HG03558 (cell line): ENCODE data around the gene TDRD7.
"Not testable (repeated sequence)": the region's sequence is repeated elsewhere in the genome, so short reads cannot be mapped to it uniquely, and the experiment has no call there.

Experiments used
- ATAC-seq: cut with Tn5 transposase; IDR thresholded peaks from one replicate; pipeline ENCODE4 v1.9.1; 2021; ENCODE audit warnings: moderate number of reproducible peaks; ENCODE audit not compliant: unreplicated experiment; ENCODE audit errors: extremely low read depth

The TDRD7 gene

DNA sequence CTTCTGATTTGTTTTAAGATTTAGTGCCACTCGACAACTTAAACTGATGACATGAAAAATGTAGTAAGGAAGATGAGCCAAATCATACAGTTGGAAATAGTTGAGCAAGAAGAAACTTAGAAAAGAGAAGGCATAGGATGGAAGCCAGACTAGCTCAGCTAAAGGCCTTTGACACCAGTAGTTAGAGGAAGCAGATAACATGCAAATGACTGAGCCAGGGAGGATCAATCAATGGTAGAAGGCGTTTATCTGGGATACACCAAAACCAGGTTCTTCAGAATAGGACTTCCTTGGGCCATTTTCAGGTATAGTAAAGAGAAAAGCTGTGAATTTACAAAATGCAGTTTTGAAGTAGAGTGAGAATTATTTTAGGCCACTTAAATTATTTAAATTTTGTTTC is 3.2 kb downstream of the TDRD7 start:
- no peak for ATAC-seq

DNA sequence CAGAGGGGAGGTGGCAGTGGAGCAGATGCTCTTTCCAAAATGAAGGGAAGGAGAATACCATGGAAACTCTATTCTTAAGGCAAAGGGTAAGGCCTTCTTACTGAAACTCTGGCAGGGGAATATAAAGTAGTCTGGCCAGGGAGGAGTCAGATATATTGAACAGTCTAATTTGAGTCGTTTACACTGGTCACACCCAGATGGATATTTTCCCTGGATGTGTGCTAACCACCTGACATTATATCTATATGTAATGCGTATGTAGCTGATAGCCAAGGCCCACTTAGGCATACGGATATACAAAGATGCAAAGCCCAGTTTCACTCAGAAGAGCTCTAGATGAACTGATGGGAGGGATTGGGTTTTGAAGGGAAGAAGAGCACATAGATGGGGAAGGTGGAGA is 7.0 kb downstream of the TDRD7 start:
- ATAC-seq: no peak

DNA sequence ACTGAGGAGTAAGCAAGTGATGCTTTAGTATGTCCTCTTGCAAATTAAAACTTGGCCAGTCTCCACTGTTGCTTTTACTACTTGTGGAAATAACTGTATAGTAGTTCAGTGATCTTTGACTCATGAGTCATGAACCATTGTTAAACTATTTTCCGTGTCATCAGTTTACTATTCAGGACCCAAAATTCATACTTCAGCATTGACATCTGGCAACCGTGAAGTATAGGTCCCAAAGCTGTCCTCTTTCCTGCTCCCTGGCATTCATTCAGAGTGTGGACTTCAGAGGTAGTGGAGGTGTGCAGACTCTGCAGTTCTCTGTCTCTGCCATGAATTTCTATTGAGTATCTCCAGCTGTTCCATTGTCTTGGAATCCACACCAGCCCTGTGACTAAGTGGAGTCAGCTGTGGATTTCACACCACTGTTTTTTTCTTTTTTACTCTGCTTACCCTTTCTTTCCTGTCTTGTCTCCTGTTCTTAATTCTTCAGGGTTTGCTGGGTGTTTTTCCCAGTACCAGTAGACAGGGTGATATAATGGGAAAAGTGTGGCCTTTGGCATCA is 7.5 kb downstream of the TDRD7 start:
- ATAC-seq: no peak

DNA sequence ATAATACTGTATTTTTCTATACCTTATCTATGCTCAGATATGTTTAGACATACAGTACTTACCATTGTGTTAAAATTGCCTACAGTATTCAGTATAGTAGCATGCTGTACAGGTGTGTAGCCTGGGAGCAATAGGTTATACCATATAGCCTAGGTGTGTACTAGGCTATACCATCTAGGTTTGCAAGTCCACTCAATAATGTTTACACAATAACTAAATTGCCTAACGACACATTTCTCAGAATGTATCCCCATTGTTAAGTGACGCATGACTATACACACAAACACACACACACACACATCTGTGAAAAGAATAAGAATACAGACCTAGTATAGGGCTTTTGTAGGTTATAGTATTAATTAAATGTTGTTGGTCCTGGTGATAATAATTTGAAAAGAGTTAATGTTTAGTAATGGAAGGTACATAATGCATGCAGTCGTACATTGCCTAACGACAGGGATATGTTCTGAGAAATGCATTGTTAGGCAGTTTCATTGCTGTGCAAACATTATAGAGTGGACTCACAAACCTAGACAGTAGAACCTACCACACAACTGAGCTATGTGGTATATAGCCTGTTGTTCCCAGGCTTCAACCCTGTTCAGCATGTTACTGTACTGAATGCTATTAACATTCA is 13.6 kb downstream of the TDRD7 start:
- ATAC-seq: no peak

DNA sequence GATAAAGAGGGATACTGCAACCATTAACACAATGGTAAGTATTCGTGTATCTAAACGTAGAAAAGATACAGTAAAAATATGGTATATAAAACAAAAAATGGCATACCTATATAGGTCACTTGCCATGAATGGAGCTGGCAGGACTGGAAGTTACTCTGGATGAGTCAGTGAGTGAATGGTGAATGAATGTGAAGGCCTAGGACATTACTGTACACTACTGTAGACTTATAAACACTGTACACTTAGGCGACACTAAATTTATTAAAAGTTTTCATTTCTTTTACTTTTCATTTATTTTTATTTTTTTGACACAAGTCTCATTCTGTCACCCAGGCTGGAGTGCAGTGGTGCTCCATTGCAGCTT is 14.1 kb downstream of the TDRD7 start:
- no peak for ATAC-seq

DNA sequence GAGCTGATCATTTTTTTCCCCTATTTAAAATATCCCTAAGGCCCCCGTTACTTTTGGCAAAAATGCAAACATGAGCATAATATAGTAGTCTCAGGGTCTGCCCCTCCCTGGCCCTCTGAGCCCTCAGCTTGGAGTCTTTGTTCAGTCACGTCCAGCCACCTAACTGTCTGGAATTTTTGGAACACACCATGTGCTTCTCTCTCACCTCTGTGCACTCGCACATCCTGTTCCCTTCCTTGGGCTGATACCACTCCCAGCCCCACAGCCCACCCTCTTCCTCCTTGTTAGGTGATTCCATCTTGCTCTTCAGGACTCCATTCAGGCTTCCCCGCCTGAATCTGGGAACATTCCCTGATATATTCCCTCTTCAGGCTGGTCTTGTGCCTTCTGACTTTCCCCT is 16.0 kb downstream of the TDRD7 start:
- no peak for ATAC-seq

DNA sequence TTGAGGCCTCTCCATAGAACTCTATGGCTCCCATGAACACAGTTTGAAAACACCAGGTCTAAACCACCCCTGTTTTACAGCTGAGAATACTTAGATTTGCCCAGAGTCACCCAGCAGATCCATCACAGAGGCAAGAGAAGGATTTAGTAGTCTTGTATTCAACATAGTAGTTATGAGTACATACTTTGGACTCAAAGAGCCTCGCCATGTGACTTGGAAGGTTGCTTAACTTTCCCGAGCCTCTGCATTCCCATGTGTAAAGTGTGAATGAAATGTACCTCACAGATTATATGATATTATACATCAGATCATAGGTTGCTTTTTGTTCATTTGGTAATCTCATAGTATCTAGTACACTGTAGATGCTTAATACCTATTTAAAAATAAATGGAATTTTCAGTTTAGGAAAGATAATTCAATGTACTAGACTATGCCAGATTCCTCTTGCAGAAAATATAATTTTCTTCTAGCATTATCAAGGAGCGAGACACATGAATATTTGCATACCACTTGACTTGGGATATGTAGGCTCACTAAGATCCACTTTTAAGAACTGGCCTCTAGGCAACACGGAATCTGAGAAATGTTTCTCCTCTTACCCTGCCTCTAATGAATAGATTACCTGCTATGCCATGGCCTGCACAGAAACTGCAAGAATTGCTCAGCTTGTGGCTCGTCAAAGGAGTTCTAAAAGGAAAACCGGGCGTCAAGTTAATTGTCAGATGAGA is 18.6 kb downstream of the TDRD7 start:
- no peak for ATAC-seq

DNA sequence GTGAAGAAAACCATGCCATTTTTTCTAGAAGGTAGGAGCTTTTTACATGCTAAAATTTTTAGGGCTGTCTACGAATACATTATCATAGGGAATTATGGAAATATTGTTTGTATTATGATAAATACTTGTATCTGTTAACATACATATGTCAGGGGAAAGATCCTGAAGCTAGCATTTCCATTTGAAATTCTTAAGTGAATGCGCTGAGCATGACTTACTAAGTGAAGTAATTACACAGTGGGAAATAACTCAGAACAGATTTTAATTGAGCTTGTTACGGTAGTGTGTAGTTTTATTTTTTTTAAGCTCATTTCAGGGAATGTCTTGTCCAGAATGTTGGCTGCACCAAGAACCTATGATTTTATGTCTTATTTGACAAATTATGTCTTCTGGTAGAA is 19.1 kb downstream of the TDRD7 start:
- no peak for ATAC-seq

DNA sequence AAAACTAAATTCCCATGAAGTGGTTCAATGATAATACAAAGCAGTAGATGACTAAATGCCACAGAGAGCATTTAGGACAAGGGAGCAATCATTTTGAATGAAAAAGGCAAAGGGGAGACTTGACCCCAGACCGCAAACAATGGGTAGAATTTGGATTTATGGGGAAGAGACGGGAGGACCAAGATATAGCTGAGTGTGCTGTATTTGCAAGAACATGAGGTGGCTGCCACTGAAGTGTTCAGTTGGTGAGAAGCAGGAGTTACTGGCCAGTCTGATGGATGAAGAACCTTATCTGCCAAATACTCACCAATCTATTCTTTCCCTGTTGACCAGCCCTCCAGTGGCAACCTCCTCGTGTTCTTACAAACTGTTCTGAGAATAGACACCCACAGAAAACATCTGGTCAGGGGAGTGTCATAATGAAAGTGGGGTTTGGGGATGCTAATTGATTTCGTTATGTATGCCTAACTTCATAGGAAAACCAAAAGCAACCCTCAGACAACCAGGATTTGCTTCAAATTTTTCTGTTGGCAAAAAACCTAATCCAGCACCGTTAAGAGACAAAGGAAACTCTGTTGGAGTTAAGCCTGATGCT is 19.8 kb downstream of the TDRD7 start:
- no peak for ATAC-seq

DNA sequence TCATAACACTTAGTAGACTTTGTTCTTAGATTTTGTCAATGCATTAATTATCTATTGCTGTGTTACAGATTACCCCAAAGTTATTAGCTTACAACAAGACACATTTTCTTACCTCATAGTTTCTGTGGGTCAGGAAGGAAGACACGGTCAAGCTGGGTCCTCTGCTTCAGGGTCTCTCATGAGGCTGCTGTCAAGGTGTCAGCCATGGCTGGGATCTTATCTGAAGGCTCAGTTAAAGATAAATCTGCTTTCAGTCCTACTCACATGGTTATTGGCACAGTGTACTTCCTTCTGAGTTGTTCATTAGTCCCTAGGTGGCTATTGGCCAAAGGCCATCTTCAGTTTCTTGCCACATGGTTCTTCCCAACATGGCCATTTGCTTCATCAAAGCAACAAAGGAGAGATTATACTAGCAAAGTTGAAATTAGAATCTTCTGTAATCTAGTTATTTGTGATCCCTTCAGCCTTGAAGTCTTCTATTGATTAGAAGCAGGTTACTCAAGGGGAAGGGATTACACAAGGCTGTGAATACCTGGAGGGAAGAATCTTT is 25.2 kb downstream of the TDRD7 start:
- no peak for ATAC-seq

DNA sequence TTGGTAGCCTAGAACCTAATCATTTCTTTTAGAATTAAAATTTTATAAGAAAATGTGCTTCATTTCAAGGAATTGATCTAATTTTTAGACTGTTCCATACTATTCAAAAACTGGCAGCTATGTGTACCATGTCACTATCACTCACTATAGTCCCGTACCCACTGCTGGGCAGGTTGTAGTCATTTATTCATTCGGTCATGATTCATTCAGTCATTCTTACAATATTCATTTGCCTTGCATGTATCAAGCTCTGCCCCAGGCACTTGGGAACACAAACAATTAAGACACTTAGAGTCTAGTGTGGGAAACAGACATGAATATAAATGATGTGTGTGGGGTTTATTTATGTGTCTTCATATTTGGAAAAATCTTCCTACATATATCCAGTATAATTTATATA is 26.4 kb downstream of the TDRD7 start:
- no peak for ATAC-seq

DNA sequence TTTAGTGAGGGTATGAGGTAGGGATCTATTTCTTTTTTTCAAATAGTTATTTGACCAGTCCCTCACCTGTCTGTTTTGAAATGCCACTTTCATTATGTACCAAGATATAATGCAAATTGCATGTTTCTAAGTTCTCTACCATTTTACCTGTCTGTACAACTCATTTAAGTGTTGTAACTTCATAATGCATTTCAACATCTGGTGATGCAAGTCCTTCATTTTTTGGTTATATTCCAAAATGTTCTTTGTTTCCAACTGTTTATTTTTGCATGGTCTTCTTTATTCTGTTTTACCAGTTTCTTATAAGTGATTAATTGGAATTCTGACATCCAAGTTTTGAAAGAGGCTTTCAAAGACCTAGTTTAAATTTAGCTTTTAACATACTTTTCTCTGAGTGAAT is 26.8 kb downstream of the TDRD7 start:
- no peak for ATAC-seq

DNA sequence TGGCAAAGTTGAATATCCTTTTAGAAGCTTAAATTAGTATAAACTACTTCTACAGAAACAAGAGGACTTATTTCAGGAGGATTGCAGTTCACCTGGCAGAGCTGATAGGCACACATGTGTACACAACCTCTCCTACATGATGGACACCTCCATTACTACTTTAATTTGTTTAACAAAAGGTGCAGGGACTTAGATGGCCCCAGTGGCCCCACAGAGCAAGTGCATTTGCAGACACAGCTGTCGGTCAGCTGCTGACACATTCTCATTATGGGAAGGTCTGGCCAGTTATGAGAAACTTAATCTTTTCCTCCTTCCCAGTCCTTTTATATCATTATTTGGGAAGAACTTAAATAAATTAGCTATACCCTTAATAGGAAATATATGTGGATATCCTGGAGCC is 28.3 kb downstream of the TDRD7 start:
- no peak for ATAC-seq

DNA sequence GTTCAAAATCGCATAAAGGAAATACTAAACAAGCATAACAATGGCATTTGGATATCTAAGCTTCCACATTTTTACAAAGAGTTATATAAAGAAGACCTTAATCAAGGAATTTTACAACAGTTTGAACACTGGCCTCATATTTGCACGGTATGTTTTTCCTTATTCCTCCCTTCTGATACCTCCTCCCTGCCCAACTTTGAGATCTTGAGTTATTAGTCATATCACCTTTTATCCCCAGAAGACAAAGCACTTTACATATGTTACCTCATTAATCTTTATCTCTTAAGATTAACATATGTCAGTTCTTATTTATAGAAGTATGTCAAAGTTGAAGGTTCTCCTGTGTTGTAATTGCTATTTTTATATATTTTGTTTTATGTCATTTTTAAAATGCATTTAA is 29.8 kb downstream of the TDRD7 start:
- no peak for ATAC-seq

DNA sequence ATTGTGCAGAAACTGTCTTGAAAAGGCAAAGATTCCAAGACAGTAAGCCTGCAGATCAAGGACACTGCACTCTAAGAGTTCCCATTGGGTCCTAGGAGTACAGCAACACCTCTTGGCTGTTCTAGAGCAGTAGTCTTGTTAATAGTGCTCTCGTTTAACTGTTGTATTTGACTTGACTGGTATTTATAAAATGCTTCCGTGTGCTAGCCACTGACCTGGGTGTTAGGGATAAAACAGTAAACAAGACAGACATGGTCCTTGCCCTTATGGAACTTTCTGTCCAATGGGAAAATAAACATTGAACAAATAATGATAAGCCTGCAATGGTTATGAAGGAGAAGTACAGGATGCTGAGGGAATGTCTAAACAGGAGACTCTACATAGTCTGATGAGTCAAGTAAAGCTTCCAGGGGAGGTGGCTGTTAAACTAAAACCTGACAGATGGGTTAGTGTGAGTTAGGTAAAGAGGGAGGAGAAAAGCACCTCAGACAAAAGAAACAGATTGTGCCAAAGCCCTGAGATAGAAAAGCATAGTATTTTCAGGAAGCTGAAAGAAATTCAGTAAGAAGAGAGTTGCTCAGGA is 33.3 kb downstream of the TDRD7 start:
- no peak for ATAC-seq

DNA sequence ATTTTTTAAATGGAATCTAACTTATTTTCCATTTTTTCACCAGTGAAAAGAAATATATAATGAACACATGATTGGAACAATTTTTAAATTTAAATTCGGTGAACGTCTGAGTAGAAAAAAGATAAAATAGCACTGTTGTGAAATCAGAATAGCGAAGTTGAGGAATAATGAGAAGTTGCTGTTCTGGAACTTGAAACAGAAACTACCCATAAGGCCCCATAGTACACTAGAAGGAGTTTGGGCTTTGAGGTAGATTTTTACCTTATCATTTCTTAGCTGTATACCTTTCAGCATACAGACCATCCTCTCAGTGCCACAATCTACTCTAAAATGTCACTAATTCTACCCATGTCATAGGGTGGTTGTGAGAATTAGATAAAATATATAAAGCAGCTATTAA is 35.1 kb downstream of the TDRD7 start:
- no peak for ATAC-seq

DNA sequence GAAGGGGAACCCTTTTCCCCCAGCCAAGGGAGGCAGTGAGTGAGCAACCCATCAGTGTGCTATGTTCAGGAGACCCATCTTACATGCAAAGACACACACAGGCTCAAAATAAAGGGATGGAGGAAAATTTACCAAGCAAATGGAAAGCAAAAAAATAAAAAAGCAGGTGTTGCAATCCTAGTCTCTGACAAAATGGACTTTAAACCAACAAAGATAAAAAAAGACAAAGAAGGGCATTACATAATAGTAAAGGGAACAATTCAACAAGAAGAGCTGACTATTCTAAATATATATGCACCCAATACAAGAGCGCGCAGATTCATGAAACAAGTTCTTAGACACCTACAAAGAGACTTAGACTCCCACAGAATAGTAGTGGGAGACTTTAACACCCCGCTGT is 41.7 kb downstream of the TDRD7 start:
- ATAC-seq: not testable (repeated sequence)

DNA sequence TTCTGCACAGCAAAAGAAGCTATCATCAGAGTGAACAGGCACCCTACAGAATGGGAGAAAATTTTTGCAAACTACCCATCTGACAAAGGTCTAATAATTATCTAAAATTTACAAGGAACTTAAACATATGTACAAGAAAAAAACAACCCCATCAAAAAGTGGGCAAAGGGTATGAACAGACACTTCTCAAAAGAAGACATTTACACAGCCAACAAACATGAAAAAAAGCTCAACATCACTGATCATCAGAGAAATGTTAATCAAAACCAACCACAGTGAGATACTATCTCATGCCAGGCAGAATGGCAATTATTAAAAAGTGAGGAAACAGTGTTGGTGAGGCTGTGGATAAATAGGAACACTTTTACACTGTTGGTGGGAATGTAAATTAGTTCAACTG is 44.9 kb downstream of the TDRD7 start:
- not testable (repeated sequence) for ATAC-seq

DNA sequence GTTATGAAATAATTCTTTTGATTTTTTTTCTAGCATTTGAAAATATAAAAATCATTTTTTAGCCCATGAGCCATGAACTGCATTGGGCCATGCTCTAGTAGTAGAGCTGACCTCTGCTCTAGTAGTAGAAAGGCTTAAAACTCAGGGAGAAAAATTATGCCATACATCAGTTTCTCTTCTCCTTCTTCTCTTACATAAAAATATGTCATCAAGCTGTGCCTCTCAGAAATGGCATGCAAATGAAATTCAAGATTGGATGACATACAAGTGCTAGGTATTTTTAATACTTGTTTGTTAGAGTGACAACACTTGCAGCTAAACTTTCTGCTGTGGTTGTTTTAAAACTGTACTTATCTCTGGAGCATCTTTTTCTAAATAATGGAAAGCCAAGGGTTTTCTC is 47.4 kb downstream of the TDRD7 start:
- ATAC-seq: no peak

DNA sequence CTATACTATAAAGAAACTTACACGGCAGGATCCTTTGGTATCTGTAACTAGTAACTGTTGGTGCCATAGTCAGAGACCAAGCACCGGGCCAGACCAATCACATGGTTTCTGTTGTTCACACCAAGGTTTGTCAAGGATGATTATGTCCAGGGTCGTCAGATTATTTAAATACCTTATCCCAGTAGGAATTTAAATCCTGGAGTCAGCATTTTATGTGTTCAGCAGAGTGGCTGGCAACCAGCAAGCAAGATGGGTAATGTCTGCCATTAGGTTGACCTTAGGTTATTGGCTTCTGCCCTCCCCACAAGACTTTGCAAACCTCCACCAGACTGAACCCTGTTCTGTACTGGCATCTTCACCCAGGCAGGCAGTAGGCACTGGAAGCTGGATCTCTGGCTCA is 50.3 kb downstream of the TDRD7 start:
- ATAC-seq: no peak

DNA sequence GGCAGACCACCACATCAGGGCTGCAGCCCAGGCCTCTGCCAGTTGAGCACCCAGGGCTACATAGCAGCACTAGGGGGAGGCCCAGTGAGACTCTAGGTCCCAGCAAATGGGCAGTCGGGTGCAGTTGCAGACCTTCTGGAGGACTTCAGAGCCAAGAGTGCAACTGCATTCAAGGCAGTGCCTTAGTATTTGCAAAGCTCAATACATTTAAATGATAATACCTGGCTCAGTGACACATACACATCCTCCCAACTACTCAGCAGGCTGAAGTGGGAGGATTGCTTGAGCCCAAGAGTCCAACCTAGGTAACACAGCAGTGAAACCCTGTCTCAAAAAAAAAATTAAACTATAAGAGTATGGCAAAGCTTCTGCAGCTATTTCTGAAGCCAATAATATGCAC is 51.0 kb downstream of the TDRD7 start:
- no peak for ATAC-seq
